Naive thymus-derived CD4-positive, alpha-beta T cell (primary cell): ENCODE measurements around the gene PPP1R36. TPM values are rescaled to one million over a fixed set of nuclear protein-coding genes. Genes with fewer than 3 reads are reported as not detected.

ENCODE experiments used
- ATAC-seq: fragments of 150-1000 bp; cut with Tn5 transposase; 2 replicates; pipeline ENCODE4 v1.10.0; 2021; ENCODE audit warnings: mild to moderate bottlenecking, moderate library complexity
- CTCF ChIA-PET: fragments of 350-600 bp; sonication (Branson Sonifier 250); formaldehyde crosslinking; loops from one replicate; lab custom pipeline; 2021; ENCODE audit warnings: antibody characterized with exemption; lab: Charles Lee
- POLR2A ChIA-PET: fragments of 350-600 bp; sonication (Branson Sonifier 250); formaldehyde crosslinking; loops from one replicate; lab custom pipeline; 2021; ENCODE audit warnings: antibody characterized with exemption, inconsistent platforms; lab: Charles Lee
- DNase-seq, 9 donors: peaks; one replicate each; pipeline versions ENCODE4 v3.0.0 to v3.0.0-alpha.2; 2020 to 2022; ENCODE audit warnings: mixed read lengths in 1 of 9
- H3K27ac ChIP-seq: one replicate; pipeline ENCODE4 v1.7.0; 2013; ENCODE audit warnings: mild to moderate bottlenecking, low read depth, low read length, moderate library complexity
- H3K27me3 ChIP-seq, 2 donors: one replicate each; pipeline ENCODE4 v1.7.0; 2013; ENCODE audit warnings: low read length in 2 of 2, mild to moderate bottlenecking in 2 of 2, moderate library complexity in 2 of 2; ENCODE audit not compliant: control insufficient read depth in 2 of 2, insufficient read depth in 2 of 2
- H3K36me3 ChIP-seq, 3 experiments: 1 replicate in 2 of 3; 2 replicates in 1 of 3; pipeline ENCODE4 v1.7.0; 2013; ENCODE audit warnings: low read length in 3 of 3, mild to moderate bottlenecking in 3 of 3, moderate library complexity in 1 of 3; ENCODE audit not compliant: insufficient read depth in 3 of 3, control insufficient read depth in 2 of 3
- H3K4me1 ChIP-seq, 2 donors: one replicate each; pipeline ENCODE4 v1.7.0; 2013; ENCODE audit warnings: low read length in 2 of 2, mild to moderate bottlenecking in 2 of 2, moderate library complexity in 1 of 2; ENCODE audit not compliant: control insufficient read depth in 2 of 2, insufficient read depth in 2 of 2
- H3K4me3 ChIP-seq: 2 replicates; pipeline ENCODE4 v1.7.0; 2013; ENCODE audit warnings: mild to moderate bottlenecking, low read length
- H3K9me3 ChIP-seq, 3 experiments: 1 replicate in 2 of 3; 2 replicates in 1 of 3; pipeline ENCODE4 v1.7.0; 2013; ENCODE audit warnings: low read length in 3 of 3; ENCODE audit not compliant: control insufficient read depth in 2 of 3
- H3K27ac Mint-ChIP-seq, 9 donors: one replicate each; pipeline ENCODE4 v1.8.0; 2020 to 2022; ENCODE audit warnings: mixed read lengths in 9 of 9, mild to moderate bottlenecking in 8 of 9, moderate library complexity in 5 of 9, inconsistent platforms in 2 of 9
- H3K27me3 Mint-ChIP-seq, 5 donors: one replicate each; pipeline ENCODE4 v1.8.0; 2021 to 2022; ENCODE audit warnings: mixed read lengths in 5 of 5, mild to moderate bottlenecking in 1 of 5
- H3K36me3 Mint-ChIP-seq, 5 donors: one replicate each; pipeline ENCODE4 v1.8.0; 2020 to 2022; ENCODE audit warnings: mixed read lengths in 5 of 5, mild to moderate bottlenecking in 3 of 5, inconsistent platforms in 1 of 5
- H3K4me1 Mint-ChIP-seq, 7 donors: one replicate each; pipeline ENCODE4 v1.8.0; 2020 to 2022; ENCODE audit warnings: mixed read lengths in 7 of 7, mild to moderate bottlenecking in 3 of 7, inconsistent platforms in 1 of 7
- H3K4me3 Mint-ChIP-seq, 10 donors: one replicate each; pipeline ENCODE4 v1.8.0; 2020 to 2022; ENCODE audit warnings: mild to moderate bottlenecking in 10 of 10, mixed read lengths in 10 of 10, moderate library complexity in 6 of 10, inconsistent platforms in 2 of 10
- H3K9me3 Mint-ChIP-seq, 11 donors: one replicate each; pipeline ENCODE4 v1.8.0; 2020 to 2022; ENCODE audit warnings: mixed read lengths in 11 of 11, mild to moderate bottlenecking in 4 of 11, inconsistent platforms in 1 of 11, moderate library complexity in 1 of 11
- intact Hi-C, 2 donors: fragments of 100-400 bp; cut with micrococcal nuclease; formaldehyde crosslinking; loops; one replicate each; pipeline ENCODE4 v1.15.1; 2023
- polyA plus RNA-seq, 2 donors: library from polyadenylated mRNA; unstranded; fragments of 300-500 nt; fragmentation: Illumina TruSeq; gene quantifications; one replicate each; pipeline ENCODE4 v1.2.3, GENCODE V29; 2021
- total RNA-seq, 6 experiments: library from RNA in 5 of 6; stranded (reverse) in 5 of 6; gene quantifications; 1 replicate in 5 of 6; 2 replicates in 1 of 6; pipeline ENCODE4 v1.2.3 and lab custom pipeline; 2021 to 2026

The PPP1R36 gene, protein sequence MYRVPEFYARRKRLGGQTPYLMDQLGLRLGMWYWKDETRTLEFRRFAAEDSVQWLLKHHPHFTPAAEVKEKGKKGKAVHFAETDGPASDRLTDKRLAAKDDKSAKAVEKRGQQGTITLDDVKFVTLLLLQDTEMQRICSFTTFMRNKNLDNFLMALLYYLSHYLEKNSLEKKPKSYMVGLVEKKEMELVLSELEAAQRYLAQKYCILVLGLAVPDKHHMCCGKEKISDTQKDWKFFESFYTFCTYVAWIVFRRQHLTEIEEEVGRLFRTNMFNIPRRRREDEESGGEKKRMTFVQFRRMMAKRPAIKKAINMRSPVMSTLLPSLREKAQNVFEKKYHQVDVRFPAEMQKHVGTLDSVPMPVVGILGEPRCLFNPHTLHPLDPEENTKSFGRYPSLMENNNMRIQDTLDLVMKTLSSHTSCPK
- total RNA-seq (under 1 TPM in 1 of 5 experiments, not detected in 4; 0.31 TPM), polyA plus RNA-seq (under 1 TPM in 1 of 2 donors, not detected in 1; 0.30 TPM), total RNA-seq (lab: John Stamatoyannopoulos, UW) (not detected)

DNA sequence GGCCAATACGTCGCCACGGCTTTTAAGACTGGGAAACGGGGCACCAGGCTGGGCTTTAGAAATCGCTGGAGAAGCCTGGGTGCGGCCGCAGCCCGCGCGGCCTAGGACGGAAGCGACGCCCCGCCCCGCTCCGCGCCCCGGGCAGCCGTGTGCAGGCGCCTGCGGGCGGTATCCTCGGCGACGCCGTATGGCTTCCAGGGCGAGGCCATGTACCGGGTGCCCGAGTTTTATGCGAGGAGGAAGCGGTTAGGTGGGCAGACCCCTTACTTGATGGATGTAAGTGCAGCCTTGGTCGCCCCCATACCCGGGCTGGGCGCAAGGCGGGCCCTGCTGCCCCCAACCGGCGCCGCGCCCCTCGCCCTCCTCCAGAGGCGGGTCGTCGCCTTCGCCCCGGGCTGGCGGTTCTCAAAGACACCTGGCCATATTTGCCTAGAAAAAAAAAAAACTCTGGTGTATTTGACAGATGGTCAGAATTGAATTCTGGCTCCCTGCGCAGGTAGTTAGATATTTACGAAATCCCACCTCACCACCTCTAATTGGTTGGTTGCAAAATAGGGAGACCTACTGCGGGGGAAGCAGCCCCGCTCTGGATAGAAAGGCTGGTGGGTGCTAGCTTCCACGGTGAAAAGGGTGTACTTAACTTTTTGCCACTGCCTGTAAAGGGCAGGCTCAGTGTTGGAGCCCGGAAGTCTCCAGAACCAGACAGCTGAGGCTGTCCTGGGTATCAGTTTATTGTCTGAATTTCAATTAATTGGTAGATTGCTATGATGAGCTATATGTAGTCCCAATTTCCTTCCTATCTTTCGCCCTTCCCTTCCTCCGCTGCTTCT is at the start of gene PPP1R36:
PPP1R36 (plus strand) TSS at position 171 of the 830 bp plus-strand sequence; CDS start at position 208, 37 bp downstream.
- POLR2A ChIA-PET = interaction anchor here (0.6 to 2.5 kb wide), 3 partner anchors 7 to 105 kb away, joined by 4 to 10 read pairs (median 4); partner anchors contain the start of gene HSPA2
- intact Hi-C loops = loop anchor here (1.0 to 10.0 kb wide), 2 partner anchors 10 to 335 kb away; partner anchors contain the start of gene HSPA2 (in 1 of the 2)
- Mint-ChIP-seq H3K36me3 (peaks cover 0 to 5% (median 0%) of the 10 kb centered on the region in 5 donors), H3K9me3 (no peaks in the 10 kb centered on the region), H3K27ac (peak within 1 kb of the TSS in 7 of 9 donors; percentile 13 to 89 (median 67)), H3K27me3 (peaks cover 0 to 68% (median 5%) of the 10 kb centered on the region in 5 donors), H3K4me3 (peak within 1 kb of the TSS; percentile 67 to 89 (median 82)), H3K4me1 (peaks cover 9 to 20% (median 15%) of the 10 kb centered on the region in 7 donors)
- Histone ChIP-seq H3K4me3 (peak within 1 kb of the TSS; percentile 52), H3K9me3 (no peaks in the 10 kb centered on the region), H3K27me3 (no peaks in the 10 kb centered on the region), H3K4me1 (peaks cover 0 to 13% of the 10 kb centered on the region in 2 donors), H3K27ac (no peak within 1 kb of the TSS), H3K36me3 (no peaks in the 10 kb centered on the region)
- ATAC-seq = peak; percentile 94
- CTCF ChIA-PET = no interaction called here
- DNase-seq = peak; percentile 10 to 54 (median 29)

DNA sequence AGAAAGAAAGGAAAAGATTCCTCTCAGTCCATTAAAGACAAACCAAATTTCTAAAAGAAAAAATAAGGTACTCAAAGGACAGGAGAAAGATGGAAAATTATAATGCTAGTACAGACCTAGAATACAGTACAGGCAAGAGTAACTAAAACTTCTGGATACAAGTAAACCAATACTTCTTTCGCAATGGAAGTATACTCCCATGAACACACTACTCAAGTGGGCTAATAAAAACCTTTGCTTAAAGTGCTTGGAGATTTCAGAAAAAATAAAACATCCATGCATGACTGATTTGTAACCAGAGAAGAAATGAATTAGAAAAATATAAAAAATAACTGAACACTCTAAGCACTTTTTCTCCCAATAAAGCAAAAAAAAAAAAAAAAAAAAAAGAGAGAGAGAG is 49.7 kb upstream of the PPP1R36 start:
- Histone ChIP-seq H3K4me1 (peaks cover 37 to 39% of the 10 kb centered on the region in 2 donors), H3K36me3 (peaks cover 0 to 8% (median 3%) of the 10 kb centered on the region in 3 experiments), H3K9me3 (no peaks in the 10 kb centered on the region), H3K27me3 (no peaks in the 10 kb centered on the region), H3K4me3 (no peak overlapping the region), H3K27ac (peak overlapping the region; percentile 99)
- ATAC-seq (no peak), DNase-seq (no peak)
- H3K4me1 Mint-ChIP-seq = peaks cover 41 to 62% (median 52%) of the 10 kb centered on the region in 7 donors
- H3K4me3 Mint-ChIP-seq = peak overlapping the region; percentile 72 to 100 (median 90)
- peak overlapping the region; percentile 80 to 100 (median 99) for H3K27ac Mint-ChIP-seq
- POLR2A ChIA-PET = interaction anchor here (1.3 to 6.5 kb wide), 4 partner anchors 10 to 30 kb away, joined by 3 to 157 read pairs (median 21); no protein-coding TSS in a partner anchor
- peaks cover 0 to 26% (median 15%) of the 10 kb centered on the region in 5 donors for H3K36me3 Mint-ChIP-seq
- H3K9me3 Mint-ChIP-seq = peaks cover 0 to 3% (median 0%) of the 10 kb centered on the region in 11 donors
- H3K27me3 Mint-ChIP-seq = peaks cover 0 to 3% (median 0%) of the 10 kb centered on the region in 5 donors
- CTCF ChIA-PET = interaction anchor here (0.6 kb wide), 1 partner anchor 19 kb away, joined by 3 read pairs; no protein-coding TSS in a partner anchor
- intact Hi-C loops = loop anchor here in 1 of 2 donors (5.0 kb wide), 2 partner anchors 33 to 53 kb away; partner anchors contain the start of gene AKAP5

DNA sequence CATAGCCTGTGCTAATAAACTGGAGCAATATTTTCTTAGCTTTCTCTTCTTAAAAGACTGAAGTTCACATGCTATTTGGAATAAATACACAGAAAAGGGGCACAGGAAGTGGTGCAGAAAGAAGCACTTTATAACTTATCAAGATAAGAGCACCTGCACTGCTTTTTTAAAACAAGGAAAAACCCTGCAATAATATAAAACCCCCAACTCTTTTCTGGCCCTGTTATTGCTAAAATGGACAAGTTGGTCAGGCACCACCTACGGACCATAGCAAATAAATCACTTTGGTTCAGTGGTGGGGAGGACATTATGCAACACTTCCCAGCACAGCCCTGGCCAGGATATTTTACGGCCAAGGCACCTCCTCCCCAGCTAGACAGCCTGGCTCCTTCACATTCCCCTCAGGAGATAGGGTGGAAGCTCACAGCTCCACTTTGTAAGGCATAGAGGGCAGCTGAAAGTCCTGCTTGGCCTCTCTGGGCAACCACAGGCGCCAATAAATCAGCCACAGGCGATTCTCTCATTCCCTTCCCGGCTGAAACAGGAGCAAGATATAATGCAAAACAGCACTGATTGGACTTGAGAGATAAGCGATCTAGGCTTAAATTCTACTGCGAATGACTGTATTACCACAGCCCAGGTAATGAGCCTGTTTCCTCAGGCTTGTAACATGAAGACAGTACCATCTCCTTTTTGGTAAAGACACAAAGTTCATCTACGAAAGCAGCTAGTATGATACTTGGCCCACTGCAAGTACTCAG is 48.2 kb upstream of the PPP1R36 start:
- Mint-ChIP-seq H3K4me3 (peak overlapping the region; percentile 88 to 100 (median 98)), H3K9me3 (peaks cover 0 to 6% (median 0%) of the 10 kb centered on the region in 11 donors), H3K4me1 (peaks cover 38 to 66% (median 51%) of the 10 kb centered on the region in 7 donors), H3K27ac (peak overlapping the region; percentile 96 to 100 (median 99)), H3K36me3 (peaks cover 0 to 32% (median 9%) of the 10 kb centered on the region in 5 donors), H3K27me3 (peaks cover 0 to 3% (median 0%) of the 10 kb centered on the region in 5 donors)
- Histone ChIP-seq H3K27ac (peak overlapping the region; percentile 99), H3K4me3 (peak overlapping the region; percentile 88), H3K36me3 (peaks cover 0 to 8% (median 0%) of the 10 kb centered on the region in 3 experiments), H3K27me3 (no peaks in the 10 kb centered on the region), H3K9me3 (no peaks in the 10 kb centered on the region), H3K4me1 (peaks cover 35 to 38% of the 10 kb centered on the region in 2 donors)
- CTCF ChIA-PET = interaction anchor here (0.8 to 2.8 kb wide), 6 partner anchors 10 to 485 kb away, joined by 3 to 12 read pairs (median 5); partner anchors contain the start of gene FNTB
- ATAC-seq (no peak), DNase-seq (peak in 7 of 9 donors; percentile 28 to 57 (median 50))
- intact Hi-C loops = loop anchor here (1.0 to 5.0 kb wide), 4 partner anchors 34 to 637 kb away; partner anchors contain the start of gene AKAP5 (in 1 of the 2)
- POLR2A ChIA-PET = interaction anchor here (0.6 to 6.5 kb wide), 14 partner anchors 10 to 635 kb away, joined by 3 to 157 read pairs (median 4); partner anchors contain the start of gene HSPA2

DNA sequence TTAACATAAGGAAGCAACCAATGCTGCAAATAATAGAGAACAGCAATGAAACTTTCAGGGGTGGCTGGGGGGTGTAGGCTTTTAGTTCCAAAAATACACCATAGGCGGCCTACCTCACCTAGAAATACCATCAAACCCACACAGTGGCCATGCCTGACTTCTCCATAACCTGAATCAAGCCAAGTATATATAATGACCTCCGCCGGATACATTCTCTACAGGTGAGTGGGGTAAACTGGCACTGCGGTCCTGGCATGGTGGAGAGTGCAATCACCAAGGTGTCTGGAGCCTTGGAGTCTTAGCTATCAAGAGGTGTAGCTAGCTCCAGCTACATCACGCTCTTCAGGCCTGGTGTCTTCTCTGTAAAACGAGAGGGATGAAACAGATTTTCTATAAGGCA is 47.3 kb upstream of the PPP1R36 start:
- Histone ChIP-seq H3K4me3 (peak overlapping the region; percentile 88), H3K9me3 (no peaks in the 10 kb centered on the region), H3K4me1 (peaks cover 37 to 38% of the 10 kb centered on the region in 2 donors), H3K27me3 (no peaks in the 10 kb centered on the region), H3K36me3 (peaks cover 0 to 8% (median 0%) of the 10 kb centered on the region in 3 experiments), H3K27ac (peak overlapping the region; percentile 99)
- POLR2A ChIA-PET = interaction anchor here (0.8 to 6.5 kb wide), 15 partner anchors 9 to 596 kb away, joined by 3 to 157 read pairs (median 4); partner anchors contain the start of gene HSPA2
- H3K4me3 Mint-ChIP-seq = peak overlapping the region; percentile 88 to 100 (median 98)
- peaks cover 0 to 3% (median 0%) of the 10 kb centered on the region in 5 donors for H3K27me3 Mint-ChIP-seq
- no peak for ATAC-seq
- intact Hi-C loops = loop anchor here in 1 of 2 donors (2.0 to 5.0 kb wide), 3 partner anchors 35 to 638 kb away; partner anchors contain the start of gene AKAP5
- CTCF ChIA-PET = interaction anchor here (0.7 to 2.8 kb wide), 4 partner anchors 9 to 135 kb away, joined by 3 to 12 read pairs (median 6); no protein-coding TSS in a partner anchor
- peak in 6 of 9 donors; percentile 21 to 30 (median 27) for DNase-seq
- peaks cover 38 to 66% (median 51%) of the 10 kb centered on the region in 7 donors for H3K4me1 Mint-ChIP-seq
- peak overlapping the region; percentile 96 to 100 (median 99) for H3K27ac Mint-ChIP-seq
- peaks cover 0 to 35% (median 5%) of the 10 kb centered on the region in 5 donors for H3K36me3 Mint-ChIP-seq
- H3K9me3 Mint-ChIP-seq = peaks cover 0 to 6% (median 0%) of the 10 kb centered on the region in 11 donors

DNA sequence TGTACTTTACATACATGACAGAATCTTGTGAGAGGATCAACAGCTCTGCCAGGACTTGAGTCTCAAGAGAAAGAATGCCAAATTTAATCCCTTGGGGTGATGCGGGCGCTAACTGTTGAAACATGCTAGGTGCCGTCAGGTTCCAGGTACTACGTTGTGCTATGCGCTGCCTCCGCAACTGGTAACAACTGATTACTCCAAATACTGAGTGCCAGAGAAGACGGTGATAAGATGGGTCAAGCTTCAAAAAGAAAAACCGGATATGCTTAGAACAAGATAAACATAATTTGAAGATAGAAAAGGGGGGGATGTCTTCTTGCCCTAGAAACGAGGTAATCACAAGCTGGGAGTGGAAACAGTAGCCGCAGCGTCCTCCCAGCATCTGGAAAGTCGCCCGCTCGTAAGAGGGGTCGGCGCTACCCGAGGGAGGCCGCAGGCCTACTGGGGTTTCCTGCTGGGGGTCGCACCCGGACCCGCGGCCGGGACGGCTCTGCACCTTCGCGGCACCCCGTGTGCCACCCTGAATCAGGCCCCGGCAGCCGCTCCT is 46.8 kb upstream of the PPP1R36 start:
- intact Hi-C loops = loop anchor here (1.0 to 5.0 kb wide), 12 partner anchors 8 to 862 kb away; partner anchors contain the start of genes HSPA2 (in 2 of the 2), MTHFD1 (in 2 of the 2), AKAP5 (in 1 of the 2) and CHURC1 (in 1 of the 2)
- Histone ChIP-seq H3K27me3 (no peaks in the 10 kb centered on the region), H3K4me1 (peaks cover 37 to 43% of the 10 kb centered on the region in 2 donors), H3K9me3 (no peaks in the 10 kb centered on the region), H3K36me3 (peaks cover 0 to 8% (median 0%) of the 10 kb centered on the region in 3 experiments), H3K27ac (peak overlapping the region; percentile 99), H3K4me3 (peak overlapping the region; percentile 88)
- peaks cover 0 to 6% (median 0%) of the 10 kb centered on the region in 11 donors for H3K9me3 Mint-ChIP-seq
- peak overlapping the region; percentile 96 to 100 (median 99) for H3K27ac Mint-ChIP-seq
- H3K4me3 Mint-ChIP-seq = peak overlapping the region; percentile 88 to 100 (median 98)
- H3K36me3 Mint-ChIP-seq = peaks cover 0 to 36% (median 1%) of the 10 kb centered on the region in 5 donors
- CTCF ChIA-PET = interaction anchor here (0.7 to 2.8 kb wide), 4 partner anchors 8 to 159 kb away, joined by 3 to 12 read pairs (median 4); no protein-coding TSS in a partner anchor
- H3K4me1 Mint-ChIP-seq = peaks cover 38 to 66% (median 51%) of the 10 kb centered on the region in 7 donors
- DNase-seq (peak in 1 of 9 donors; percentile 44), ATAC-seq (no peak)
- H3K27me3 Mint-ChIP-seq = peaks cover 0 to 3% (median 0%) of the 10 kb centered on the region in 5 donors
- POLR2A ChIA-PET = interaction anchor here (0.6 to 6.5 kb wide), 18 partner anchors 9 to 959 kb away, joined by 3 to 157 read pairs (median 3); partner anchors contain the start of genes HSPA2, PPP2R5E and SGPP1
